HepG2 (cell line): ENCODE measurements around the gene CAD. TPM values are rescaled to one million over a fixed set of nuclear protein-coding genes. Genes with fewer than 3 reads are reported as not detected.

Source experiments
- ATAC-seq: fragments of 200-7000 bp; cut with Tn5 transposase; 3 replicates; pipeline ENCODE4 v1.9.1; 2020; ENCODE audit warnings: mild to moderate bottlenecking, moderate library complexity
- BruUV-seq: library from RNA; stranded (reverse); fragments of 400-500 nt; replicated peaks from 2 replicates; lab custom pipeline; 2021; lab: Mats Ljungman, UMichigan
- CTCF ChIA-PET: fragments of 300-600 bp; formaldehyde crosslinking; extraction: SDS; loops from one replicate; lab custom pipeline; 2021; ENCODE audit warnings: low total read pairs, inconsistent platforms, low intra/inter-chr PET ratio; lab: Yijun Ruan, JAX
- POLR2A ChIA-PET: fragments of 350-600 bp; sonication (Branson Sonifier 250); formaldehyde crosslinking; loops from one replicate; lab custom pipeline; 2020; ENCODE audit warnings: antibody characterized with exemption, inconsistent platforms; lab: Yijun Ruan, JAX
- DNase-seq: peaks from one replicate; pipeline ENCODE4 v3.0.0-alpha.2; 2015; ENCODE audit warnings: low spot score
- FAIRE-seq: peaks from 3 replicates; lab custom pipeline; 2011; peaks lifted over from hg19 to GRCh38; lab: Jason Lieb, UNC
- H2AFZ ChIP-seq: one replicate; pipeline ENCODE4 v1.6.1; 2011; ENCODE audit warnings: low read length, inconsistent platforms
- H3K27ac ChIP-seq: fragments of 300-600 bp; 3 replicates; pipeline ENCODE4 v1.8.0; 2011; ENCODE audit warnings: mixed run types, mild to moderate bottlenecking, mixed read lengths, low read length, inconsistent platforms; ENCODE audit not compliant: insufficient read depth; ENCODE audit errors: extremely low read length
- H3K27me3 ChIP-seq, 2 experiments: fragments of 200-600 bp in 1 of 2; 2 replicates in 1 of 2; 3 replicates in 1 of 2; pipeline versions ENCODE4 v1.6.0 to v1.8.0; 2011; ENCODE audit warnings: low read length in 2 of 2, mild to moderate bottlenecking in 2 of 2, moderate library complexity in 2 of 2, inconsistent platforms in 1 of 2; ENCODE audit not compliant: insufficient read depth in 2 of 2, control insufficient read depth in 1 of 2
- H3K36me3 ChIP-seq, 2 experiments: fragments of 200-600 bp in 1 of 2; replicated peaks in 1 of 2; 2 replicates in 1 of 2; 3 replicates in 1 of 2; pipeline versions ENCODE4 v1.5.1 to v1.8.0; 2011; ENCODE audit warnings: low read length in 2 of 2, inconsistent platforms in 1 of 2; ENCODE audit not compliant: insufficient read depth in 2 of 2, control insufficient read depth in 1 of 2
- H3K4me1 ChIP-seq: 2 replicates; pipeline ENCODE4 v1.5.1; 2012; ENCODE audit warnings: low read length, inconsistent platforms; ENCODE audit not compliant: insufficient read depth
- H3K4me2 ChIP-seq: 2 replicates; pipeline ENCODE4 v1.6.0; 2011; ENCODE audit warnings: low read depth, low read length, inconsistent platforms
- H3K4me3 ChIP-seq, 3 experiments: fragments of 200-600 bp in 1 of 3; sonication (generic), shearing (Covaris generic) in 1 of 3; replicated peaks in 1 of 3; 2 replicates each; pipeline ENCODE4 v1.5.1; 2011 to 2016; ENCODE audit warnings: low read length in 3 of 3, inconsistent platforms in 2 of 3, low read depth in 2 of 3, mild to moderate bottlenecking in 2 of 3, control low read depth in 1 of 3, mixed read lengths in 1 of 3; ENCODE audit not compliant: insufficient read depth in 1 of 3
- H3K79me2 ChIP-seq: one replicate; pipeline ENCODE4 v1.6.1; 2011; ENCODE audit warnings: low read length, inconsistent platforms; ENCODE audit not compliant: insufficient read depth
- H3K9ac ChIP-seq: 2 replicates; pipeline ENCODE4 v1.6.0; 2011; ENCODE audit warnings: mild to moderate bottlenecking, low read depth, low read length, inconsistent platforms; ENCODE audit not compliant: insufficient read depth
- H3K9me3 ChIP-seq: 2 replicates; pipeline ENCODE4 v1.5.1; 2012; ENCODE audit warnings: mild to moderate bottlenecking, low read length
- H4K20me1 ChIP-seq: 2 replicates; pipeline ENCODE4 v1.6.0; 2011; ENCODE audit warnings: inconsistent platforms, mild to moderate bottlenecking, low read length, moderate library complexity; ENCODE audit not compliant: insufficient read depth
- BHLHE40 ChIP-seq: IDR thresholded peaks from 2 replicates; pipeline ENCODE4 v1.6.1; 2011; ENCODE audit warnings: low read length, improper control_type of control experiment
- CREB1 ChIP-seq, 2 experiments: fragments of 450-650 bp in 1 of 2; IDR thresholded peaks; 2 replicates each; pipeline ENCODE4 v1.6.1; 2016 to 2017; ENCODE audit warnings: control low read depth in 1 of 2, mild to moderate bottlenecking in 1 of 2, missing compliant biosample characterization in 1 of 2, missing genetic modification characterization in 1 of 2
- DPF2 ChIP-seq: sonication (generic); formaldehyde crosslinking; IDR thresholded peaks from 2 replicates; pipeline ENCODE4 v1.4.0; 2020; ENCODE audit warnings: mild to moderate bottlenecking, low read depth, missing genetic modification reagents, borderline replicate concordance
- FOXK2 ChIP-seq: fragments of 450-650 bp; IDR thresholded peaks from 2 replicates; pipeline ENCODE4 v1.6.1; 2016
- KLF9 ChIP-seq: IDR thresholded peaks from 2 replicates; pipeline ENCODE4 v1.6.1; 2016; ENCODE audit warnings: low read depth
- NR2F6 ChIP-seq, 2 experiments: IDR thresholded peaks; 2 replicates each; pipeline ENCODE4 v1.6.1; 2016; ENCODE audit warnings: antibody characterized with exemption in 1 of 2, mild to moderate bottlenecking in 1 of 2
- RXRB ChIP-seq: IDR thresholded peaks from 2 replicates; pipeline ENCODE4 v1.6.1; 2016; ENCODE audit warnings: borderline replicate concordance, missing genetic modification reagents, missing compliant biosample characterization
- SMC3 ChIP-seq: IDR thresholded peaks from 2 replicates; pipeline ENCODE4 v1.6.1; 2011; ENCODE audit warnings: low read length, improper control_type of control experiment
- TAF1 ChIP-seq: sonication (generic); formaldehyde crosslinking; IDR thresholded peaks from 2 replicates; pipeline ENCODE4 v1.4.0; 2020; ENCODE audit warnings: missing genetic modification reagents
- ZNF335 ChIP-seq: sonication (generic); formaldehyde crosslinking; IDR thresholded peaks from 2 replicates; pipeline ENCODE4 v1.4.0; 2020; ENCODE audit warnings: missing genetic modification reagents
- ZNF609 ChIP-seq: sonication (generic); formaldehyde crosslinking; IDR thresholded peaks from 2 replicates; pipeline ENCODE4 v1.4.0; 2020; ENCODE audit warnings: mild to moderate bottlenecking, missing genetic modification reagents, borderline replicate concordance
- ZNF614 ChIP-seq: IDR thresholded peaks from 2 replicates; pipeline ENCODE4 v1.6.1; 2018; ENCODE audit warnings: missing biosample characterization, missing genetic modification reagents, inconsistent platforms, borderline replicate concordance
- ZNF639 ChIP-seq: conservative IDR thresholded peaks from 2 replicates; pipeline ENCODE4 v1.6.1; 2018; ENCODE audit warnings: missing genetic modification reagents
- ZNF766 ChIP-seq: sonication (generic); formaldehyde crosslinking; IDR thresholded peaks from 2 replicates; pipeline ENCODE4 v1.5.0; 2020; ENCODE audit warnings: missing genetic modification reagents, borderline replicate concordance
- WGBS: methylation state at CpG from one replicate; pipeline ENCODE4 v1.1.6; 2017; ENCODE audit warnings: low lambda C conversion rate; 5-methylcytosine and 5-hydroxymethylcytosine counted together
- in situ Hi-C: cut with HindIII; loops from 2 replicates; pipeline ENCODE4 v1.10.0; 2017; ENCODE audit warnings: low pct_unique_long_range_greater_than_20kb; ENCODE audit not compliant: extremely low pct_ligation_motif_present
- intact Hi-C: fragments of 100-400 bp; cut with micrococcal nuclease; formaldehyde crosslinking; loops from one replicate; pipeline ENCODE4 v1.10.0; 2022; ENCODE audit not compliant: unreplicated experiment
- polyA plus RNA-seq, 8 experiments: library from polyadenylated mRNA; depleted of rRNA in 3 of 8; stranded (reverse) in 7 of 8; unstranded in 1 of 8; fragments of >200 nt; fragmentation: Illumina TruSeq in 4 of 8; extraction: Trizol in 4 of 8; gene quantifications; 2 replicates each; pipeline versions ENCODE4 v1.2.1 to v1.2.3, GENCODE V29; 2011 to 2016; ENCODE audit warnings: low read depth in 4 of 8, missing spikeins in 1 of 8, mixed read lengths in 1 of 8; ENCODE audit not compliant: insufficient read depth in 1 of 8
- total RNA-seq, 5 experiments: library from RNA; depleted of rRNA; stranded (reverse); fragments of >200 nt; fragmentation: Illumina TruSeq; extraction: Trizol; gene quantifications; 2 replicates each; pipeline ENCODE4 v1.2.3, GENCODE V29; 2016; ENCODE audit warnings: low read depth in 1 of 5

The CAD gene
- total and polyA plus RNA-seq, 2 of the 13 experiments (the other 11 are each of a cell fraction or from before 2014, with no cell fraction given), result 21.7 to 37.0 TPM

- 0 out of 2 replicates have a peak, but pooled peaks have one; percentile 39 for TF ChIP-seq ZNF639 (CRISPR knock-in tag)
- 0 out of 2 replicates have a peak, but pooled peaks have one; percentile 46 for TF ChIP-seq ZNF335 (CRISPR knock-in tag)
Measured at GRCh38 chr2:27191070-27191829, 25.9 kb upstream of the CAD start (continued).

- no peak overlapping the region; a peak in 1 of 6 replicates for H3K4me3 ChIP-seq
- ChIA-PET CTCF (no interaction called here), POLR2A (interaction anchor here (0.7 to 1.8 kb wide), 13 partner anchors 9 to 108 kb away, joined by 3 to 13 read pairs (median 4); partner anchors contain the start of genes ABHD1, ATRAID, KHK and PREB)
- H3K36me3 ChIP-seq, result peaks cover 0 to 1% of the 10 kb centered on the region in 2 experiments; a peak in 2 of 5 replicates
- intact Hi-C loops (loop anchor here (5.0 kb wide), 1 partner anchor 77 kb away; the partner anchor contains the start of gene CGREF1), in situ Hi-C loops (loop anchor here (5.0 kb wide), 1 partner anchor 97 kb away; no protein-coding TSS in a partner anchor)
- ATAC-seq, result peak; percentile 61
- no peaks in the 10 kb centered on the region for H3K79me2 ChIP-seq
- peak; percentile 82 for DNase-seq
- no peaks in the 10 kb centered on the region for H4K20me1 ChIP-seq
- H3K9me3 ChIP-seq, result no peaks in the 10 kb centered on the region
- WGBS, result 36% methylated on average over 17 of the region's 17 CpGs
- no peak overlapping the region for H2AFZ ChIP-seq
- peaks cover 35% of the 10 kb centered on the region for H3K4me1 ChIP-seq
- FAIRE-seq, result no peak
- BruUV-seq, result no TSS peak
- H3K27ac ChIP-seq, result peak overlapping the region; percentile 28
- peak overlapping the region; percentile 48 for H3K4me2 ChIP-seq
- H3K9ac ChIP-seq, result peak overlapping the region; percentile 6; the same call in 1 of the 2 replicates
- H3K27me3 ChIP-seq, result no peaks in the 10 kb centered on the region
- TF ChIP-seq SMC3 (peak; percentile 13; the same call in 1 of the 2 replicates), KLF9 (CRISPR knock-in tag) (no peak), BHLHE40 (0 out of 2 replicates have a peak, but pooled peaks have one; percentile 8), FOXK2 (peak; percentile 72), ZNF766 (CRISPR knock-in tag) (no peak), TAF1 (CRISPR knock-in tag) (no peak), CREB1 (IDR thresholded peaks at IDR 0.05) (peak; percentile 12; the same call in 1 of the 2 replicates), CREB1 (CRISPR knock-in tag; IDR thresholded peaks at IDR 0.05) (peak; percentile 64; the same call in 1 of the 2 replicates), NR2F6 (IDR thresholded peaks at IDR 0.05) (peak; percentile 68), NR2F6 (CRISPR knock-in tag; IDR thresholded peaks at IDR 0.05) (peak; percentile 60), DPF2 (CRISPR knock-in tag) (peak; percentile 28; the same call in 1 of the 2 replicates), ZNF609 (CRISPR knock-in tag) (peak; percentile 62; the same call in 1 of the 2 replicates), RXRB (CRISPR knock-in tag) (0 out of 2 replicates have a peak, but pooled peaks have one; percentile 34), ZNF614 (CRISPR knock-in tag) (peak; percentile 69; the same call in 1 of the 2 replicates)
Measured at GRCh38 chr2:27194538-27195354, 22.4 kb upstream of the CAD start.
